GM21737 (cell line): ENCODE results near the gene SLC35B2.
"Not testable (repeated sequence)": the region's sequence is repeated elsewhere in the genome, so short reads cannot be mapped to it uniquely, and the experiment has no call there.

Experiments used
- ATAC-seq: cut with Tn5 transposase; IDR thresholded peaks from one replicate; pipeline ENCODE4 v1.9.1; 2021; ENCODE audit warnings: mild to moderate bottlenecking, moderate library complexity; ENCODE audit not compliant: unreplicated experiment

The SLC35B2 gene

GRCh38 chr6:44235891-44236516, 21.3 kb downstream of the SLC35B2 start:
- no peak for ATAC-seq

GRCh38 chr6:44235269-44235668, 22.1 kb downstream of the SLC35B2 start:
- ATAC-seq, result no peak

- no peak for ATAC-seq
Measured at GRCh38 chr6:44234101-44235025, 23.0 kb downstream of the SLC35B2 start.

GRCh38 chr6:44233567-44234100, 23.7 kb downstream of the SLC35B2 start:
- ATAC-seq, result no peak

- ATAC-seq, result no peak
Measured at GRCh38 chr6:44232676-44233566, 24.4 kb downstream of the SLC35B2 start.

GRCh38 chr6:44231426-44231825, 25.9 kb downstream of the SLC35B2 start:
- not testable (repeated sequence) for ATAC-seq

GRCh38 chr6:44230034-44230675, 27.2 kb downstream of the SLC35B2 start:
- ATAC-seq, result no peak

GRCh38 chr6:44229376-44230033, 27.8 kb downstream of the SLC35B2 start:
- ATAC-seq, result no peak

- ATAC-seq, result no peak
Measured at GRCh38 chr6:44228836-44229235, 28.5 kb downstream of the SLC35B2 start.

GRCh38 chr6:44228433-44228832, 28.9 kb downstream of the SLC35B2 start:
- no peak for ATAC-seq

GRCh38 chr6:44228031-44228430, 29.3 kb downstream of the SLC35B2 start:
- no peak for ATAC-seq

- ATAC-seq, result no peak
Measured at GRCh38 chr6:44227148-44227793, 30.1 kb downstream of the SLC35B2 start.

GRCh38 chr6:44226368-44227147, 30.8 kb downstream of the SLC35B2 start:
- ATAC-seq, result no peak

GRCh38 chr6:44225579-44226325, 31.6 kb downstream of the SLC35B2 start:
- ATAC-seq, result no peak

GRCh38 chr6:44224965-44225305, 32.4 kb downstream of the SLC35B2 start:
- no peak for ATAC-seq

- peak; percentile 21 for ATAC-seq
Measured at GRCh38 chr6:44224029-44224964, 33.0 kb downstream of the SLC35B2 start.
